ENCODE data around the gene SMG7. TPM values are rescaled to one million over a fixed set of nuclear protein-coding genes. Genes with fewer than 3 reads are reported as not detected.

The SMG7 gene
- total and polyA plus RNA-seq, 12 donors, result 16.0 to 46.6 (median 37.8) TPM

DNA sequence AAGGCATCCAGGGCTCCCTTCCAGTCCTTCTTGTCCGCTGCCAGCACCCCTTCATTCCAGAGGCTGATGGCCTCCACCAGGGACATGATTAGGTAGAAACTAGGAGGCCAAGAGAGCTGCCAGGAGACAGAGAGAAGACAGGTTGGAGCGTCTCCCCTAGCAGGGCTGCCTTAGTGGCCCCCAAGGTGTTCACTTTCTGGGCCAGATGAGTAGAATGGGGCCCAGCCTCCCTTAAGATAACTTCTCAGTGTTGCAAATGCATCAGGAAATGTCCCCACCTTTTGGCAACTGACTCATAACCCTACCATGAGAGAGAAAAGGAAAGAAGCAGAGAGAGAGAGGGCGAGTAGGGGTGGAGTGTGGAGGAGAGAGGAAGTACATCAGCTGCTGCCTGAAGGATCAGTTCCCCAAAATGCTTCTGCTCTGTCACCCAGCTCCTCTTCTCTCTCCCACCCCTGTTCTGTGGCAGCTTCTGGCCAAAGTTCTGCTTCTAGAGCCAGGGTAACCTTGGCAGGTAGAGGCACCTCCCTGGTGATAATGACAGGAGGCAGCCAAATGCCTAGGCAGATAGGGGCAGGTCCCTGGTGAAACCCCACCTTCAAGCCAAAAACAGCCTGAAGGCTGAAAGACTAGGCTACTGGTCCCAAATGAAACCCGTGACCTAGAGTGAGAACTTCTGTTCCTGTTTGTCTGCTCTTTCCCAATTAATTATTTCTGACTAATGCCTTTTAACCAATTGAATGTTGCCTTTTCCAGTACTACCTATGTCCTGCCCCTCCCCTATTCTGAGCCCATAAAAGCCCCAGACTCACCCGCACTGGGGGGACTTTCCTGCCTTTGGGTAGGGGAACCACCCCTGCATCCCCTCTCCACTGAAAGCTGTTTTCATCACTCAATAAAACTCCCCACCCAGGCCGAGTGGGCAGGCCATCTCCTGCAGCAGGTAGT, 118.2 kb downstream of the SMG7 start, which contains the start of gene NCF2:
TSS of gene NCF2 (minus strand) at position 216 of the 948 bp plus-strand sequence. CDS start at position 86, 130 bp downstream.
- H3K4me3 ChIP-seq, result peak within 1 kb of the TSS in 7 of 10 donors; percentile 2 to 56 (median 24)
- peak within 1 kb of the TSS in 7 of 10 donors; percentile 35 to 95 (median 53) for H3K27ac ChIP-seq
- H3K9me3 ChIP-seq, result no peaks in the 10 kb centered on the region
- H3K36me3 ChIP-seq, result peaks cover 0 to 16% (median 0%) of the 10 kb centered on the region in 9 donors
- WGBS, 2 donors, result 86 to 92% methylated on average over 6 of the region's 6 CpGs
- TF ChIP-seq, protein P1, sequence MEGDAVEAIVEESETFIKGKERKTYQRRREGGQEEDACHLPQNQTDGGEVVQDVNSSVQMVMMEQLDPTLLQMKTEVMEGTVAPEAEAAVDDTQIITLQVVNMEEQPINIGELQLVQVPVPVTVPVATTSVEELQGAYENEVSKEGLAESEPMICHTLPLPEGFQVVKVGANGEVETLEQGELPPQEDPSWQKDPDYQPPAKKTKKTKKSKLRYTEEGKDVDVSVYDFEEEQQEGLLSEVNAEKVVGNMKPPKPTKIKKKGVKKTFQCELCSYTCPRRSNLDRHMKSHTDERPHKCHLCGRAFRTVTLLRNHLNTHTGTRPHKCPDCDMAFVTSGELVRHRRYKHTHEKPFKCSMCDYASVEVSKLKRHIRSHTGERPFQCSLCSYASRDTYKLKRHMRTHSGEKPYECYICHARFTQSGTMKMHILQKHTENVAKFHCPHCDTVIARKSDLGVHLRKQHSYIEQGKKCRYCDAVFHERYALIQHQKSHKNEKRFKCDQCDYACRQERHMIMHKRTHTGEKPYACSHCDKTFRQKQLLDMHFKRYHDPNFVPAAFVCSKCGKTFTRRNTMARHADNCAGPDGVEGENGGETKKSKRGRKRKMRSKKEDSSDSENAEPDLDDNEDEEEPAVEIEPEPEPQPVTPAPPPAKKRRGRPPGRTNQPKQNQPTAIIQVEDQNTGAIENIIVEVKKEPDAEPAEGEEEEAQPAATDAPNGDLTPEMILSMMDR (IDR thresholded peaks at IDR 0.05), result no peak
- H3K27me3 ChIP-seq, result no peaks in the 10 kb centered on the region
- DNase-seq (no peak), ATAC-seq (peak; percentile 57 to 86 (median 80))
- intact Hi-C loops (cut with DNase I), result no loop called here
- H3K4me1 ChIP-seq, result peaks cover 0 to 57% (median 0%) of the 10 kb centered on the region in 9 donors

DNA sequence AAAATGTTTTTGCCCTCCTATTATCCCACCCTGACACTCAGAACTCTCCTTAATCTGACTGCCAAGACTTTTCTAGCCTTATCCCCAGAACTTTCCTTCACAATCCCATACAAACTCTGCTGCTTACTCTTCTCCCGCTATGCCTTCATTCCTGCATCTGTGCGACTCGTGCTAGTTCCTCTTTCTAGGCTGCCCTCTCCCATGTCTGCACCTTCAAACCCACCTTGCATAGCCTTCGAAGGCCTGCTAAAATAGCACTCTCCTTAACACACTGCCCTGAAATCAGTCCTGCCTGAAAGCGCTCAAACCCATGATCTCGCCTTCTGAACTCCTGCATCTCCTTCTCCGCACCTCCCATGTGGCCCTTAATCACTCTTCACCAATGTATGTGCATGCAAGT, 120.4 kb downstream of the SMG7 start:
- intact Hi-C loops (cut with DNase I), result no loop called here
- TF ChIP-seq, protein P1 (IDR thresholded peaks at IDR 0.05), result no peak
- WGBS, 2 donors, result 89 to 95% methylated on average over 7 of the region's 7 CpGs

DNA sequence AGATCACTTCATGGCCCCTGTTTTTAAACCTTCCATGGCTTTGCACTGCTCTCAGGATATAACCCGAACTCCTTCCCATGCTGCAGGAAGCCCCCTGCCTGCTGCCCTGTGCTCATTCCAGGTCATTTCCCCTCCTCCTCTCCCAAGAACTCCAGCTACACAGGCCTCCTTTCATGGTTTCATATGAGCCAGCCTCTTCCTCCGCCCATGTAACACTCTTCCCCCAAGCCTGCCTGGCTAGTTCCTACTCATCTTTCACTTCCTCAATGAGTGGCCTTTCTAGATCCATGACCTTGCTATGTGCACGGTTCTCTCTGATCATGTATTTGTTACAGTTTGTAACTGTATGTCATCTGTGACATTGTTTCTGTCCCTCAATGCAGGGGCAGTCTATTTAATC, 121.1 kb downstream of the SMG7 start:
- TF ChIP-seq, protein P1 (IDR thresholded peaks at IDR 0.05), result no peak
- DNase-seq (no peak), ATAC-seq (peak in 7 of 8 donors; percentile 31 to 66 (median 53))
- Histone ChIP-seq H3K4me1 (peaks cover 0 to 50% (median 3%) of the 10 kb centered on the region in 9 donors), H3K4me3 (no peak overlapping the region), H3K36me3 (no peaks in the 10 kb centered on the region), H3K9me3 (no peaks in the 10 kb centered on the region), H3K27ac (peak overlapping the region in 3 of 10 donors; percentile 7 to 95 (median 27)), H3K27me3 (no peaks in the 10 kb centered on the region)
- 67 to 73% methylated on average over 3 of the region's 3 CpGs for WGBS, 2 donors
- intact Hi-C loops (cut with DNase I), result no loop called here

More for the DNA sequence above, 120.4 kb downstream of the SMG7 start:
- H3K27me3 ChIP-seq, result no peaks in the 10 kb centered on the region
- no peaks in the 10 kb centered on the region for H3K36me3 ChIP-seq
- peak overlapping the region in 1 of 10 donors; percentile 95 for H3K27ac ChIP-seq
- ATAC-seq (no peak), DNase-seq (no peak)
- no peak overlapping the region for H3K4me3 ChIP-seq
- no peaks in the 10 kb centered on the region for H3K9me3 ChIP-seq
- H3K4me1 ChIP-seq, result peaks cover 0 to 43% (median 0%) of the 10 kb centered on the region in 9 donors

DNA sequence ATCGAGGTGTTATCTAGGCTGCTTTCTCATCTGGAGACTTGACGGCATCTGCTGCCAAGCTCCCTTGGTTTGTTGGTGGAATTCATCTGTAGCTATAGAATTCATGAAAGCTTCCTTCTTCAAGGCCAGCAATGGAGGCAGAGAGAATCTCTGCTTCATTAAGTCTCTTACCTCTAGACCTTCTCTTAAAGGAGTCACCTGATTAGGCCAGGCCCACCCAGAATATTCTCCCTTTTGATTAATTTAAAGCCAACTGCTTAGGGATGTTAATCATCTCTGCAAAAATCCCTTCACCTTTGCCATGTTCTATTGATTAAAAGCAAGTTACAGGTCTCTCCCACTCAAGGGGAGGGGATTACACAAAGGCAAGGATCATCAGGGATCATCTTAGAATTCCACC, 123.2 kb downstream of the SMG7 start:
- ATAC-seq, result no peak
- no peak overlapping the region for H3K27ac ChIP-seq
- TF ChIP-seq, protein P1 (IDR thresholded peaks at IDR 0.05), result no peak
- no peaks in the 10 kb centered on the region for H3K36me3 ChIP-seq
- intact Hi-C loops (cut with DNase I), result loop anchor here in 1 of 10 donors (2.0 kb wide), 1 partner anchor 25 kb away; no protein-coding TSS in a partner anchor
- no peaks in the 10 kb centered on the region for H3K9me3 ChIP-seq
- no peaks in the 10 kb centered on the region for H3K27me3 ChIP-seq
- 97% methylated on average over 2 of the region's 2 CpGs for WGBS, 2 donors
- peaks cover 0 to 68% (median 5%) of the 10 kb centered on the region in 9 donors for H3K4me1 ChIP-seq
- H3K4me3 ChIP-seq, result no peak overlapping the region
- DNase-seq, result no peak

Measured in heart right ventricle (tissue), 16 donors.